HEK293T (cell line): ENCODE data around the gene KIF13A.

ENCODE experiments used
- ARNT ChIP-seq: fragments of 450-650 bp; IDR thresholded peaks from 2 replicates; pipeline ENCODE4 v1.6.1; 2017; ENCODE audit warnings: mild to moderate bottlenecking
- ELF4 ChIP-seq: fragments of 450-650 bp; IDR thresholded peaks from 2 replicates; pipeline ENCODE4 v1.6.1; 2017; ENCODE audit warnings: antibody characterized with exemption
- HDGF ChIP-seq: fragments of 450-650 bp; IDR thresholded peaks from 2 replicates; pipeline ENCODE4 v1.6.1; 2017; ENCODE audit warnings: antibody characterized with exemption, borderline replicate concordance
- L3MBTL2 ChIP-seq: fragments of 450-650 bp; conservative IDR thresholded peaks from 2 replicates; pipeline ENCODE4 v1.6.1; 2016; ENCODE audit warnings: mild to moderate bottlenecking
- LEF1 ChIP-seq: fragments of 450-650 bp; IDR thresholded peaks from 2 replicates; pipeline ENCODE4 v1.6.1; 2017; ENCODE audit warnings: mild to moderate bottlenecking, borderline replicate concordance
- SUZ12 ChIP-seq: fragments of 450-650 bp; IDR thresholded peaks from 2 replicates; pipeline ENCODE4 v1.6.1; 2016; ENCODE audit warnings: mild to moderate bottlenecking
- ZNF384 ChIP-seq: fragments of 450-650 bp; IDR thresholded peaks from 2 replicates; pipeline ENCODE4 v1.6.1; 2016

GRCh38 chr6:17842014-17842776 lies 145.2 kb downstream of the KIF13A start:
- TF ChIP-seq SUZ12 (no peak), LEF1 (no peak), ELF4 (no peak), HDGF (no peak), ZNF384 (no peak), L3MBTL2 (no peak), ARNT (no peak)
